Mesenteric fat pad (tissue), 1 donor: Measurements from ENCODE around the gene KIF18A. TPM values are rescaled to one million over a fixed set of nuclear protein-coding genes. Genes with fewer than 3 reads are reported as not detected.
"Not testable (repeated sequence)": the region's sequence is repeated elsewhere in the genome, so short reads cannot be mapped to it uniquely, and the experiment has no call there.

ENCODE experiments used
- DNase-seq: peaks from one replicate; pipeline ENCODE4 v3.0.0-alpha.2; 2020; ENCODE audit warnings: low spot score
- long read RNA-seq: library from polyadenylated mRNA; unstranded; transcript quantifications from one replicate; pipeline ENCODE4 v2.0.0, GENCODE V29; 2020
- total RNA-seq: library from RNA; stranded (reverse); fragmentation: NEBNext Ultra II Directional; extraction: Animal tissue kit (Norgen Biotek cat#: 25700); gene quantifications from one replicate; pipeline ENCODE4 v1.2.1, GENCODE V29; 2021
- donor health status: DM: yes; HTN: yes; CAD: no.

The KIF18A gene
- total RNA-seq = 0.32 TPM
- long read RNA-seq = 0 reads

DNA sequence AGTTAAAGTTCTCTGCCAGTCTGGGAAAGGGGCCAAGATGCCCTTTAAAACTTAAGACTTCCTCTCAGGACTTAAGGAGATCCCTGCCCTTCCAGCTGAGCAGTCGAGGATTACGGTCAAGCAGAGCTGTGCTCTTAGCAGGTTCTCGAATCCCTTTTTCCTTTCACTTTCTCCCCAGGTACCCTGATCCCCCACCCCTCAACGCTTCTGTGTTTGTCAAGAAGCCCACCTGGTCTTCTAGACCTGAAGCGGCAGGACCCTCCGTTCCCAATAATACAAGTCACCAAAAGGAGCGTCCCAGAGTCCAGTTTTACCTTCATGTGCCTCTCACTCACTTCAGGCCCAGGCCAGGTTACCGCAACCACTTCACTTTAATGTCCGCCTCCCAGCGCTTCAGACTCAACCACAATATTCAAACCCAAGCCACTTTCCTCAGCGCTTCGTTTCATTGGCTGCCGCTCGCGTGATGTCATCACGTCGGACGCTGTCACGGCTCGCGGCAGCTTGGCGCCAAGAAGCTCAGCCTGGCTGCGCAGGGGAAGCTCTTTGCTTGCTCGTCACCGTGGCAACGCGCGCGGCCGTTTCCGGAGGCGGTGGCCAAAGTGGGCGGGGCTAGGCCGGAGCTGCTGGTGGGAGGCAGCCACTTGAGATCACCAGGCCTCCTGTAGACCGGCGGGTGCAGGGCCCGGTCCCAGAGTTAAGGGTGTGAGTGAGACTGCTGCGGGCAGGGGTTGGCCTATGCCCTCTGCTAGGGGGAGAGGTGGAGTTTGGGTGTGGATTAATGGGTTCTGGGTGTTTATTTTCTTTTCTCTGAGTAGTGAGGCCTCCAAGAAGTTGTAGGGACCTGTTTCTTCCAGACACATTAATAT is at the start of gene KIF18A, which contains the start of gene METTL15:
Gene KIF18A (minus strand): TSS at position 407 of the 869 bp plus-strand sequence. CDS start 10,209 bp downstream, outside the sequence.
Gene METTL15 (plus strand): TSS at position 639 of the 869 bp plus-strand sequence. CDS start 4,947 bp downstream, outside the sequence.
- DNase-seq = peak; percentile 100

- DNase-seq = no peak
Measured at GRCh38 chr11:28153586-28153985, 45.6 kb upstream of the KIF18A start.

- DNase-seq = no peak
Measured at GRCh38 chr11:28152743-28153142, 44.8 kb upstream of the KIF18A start.

DNA sequence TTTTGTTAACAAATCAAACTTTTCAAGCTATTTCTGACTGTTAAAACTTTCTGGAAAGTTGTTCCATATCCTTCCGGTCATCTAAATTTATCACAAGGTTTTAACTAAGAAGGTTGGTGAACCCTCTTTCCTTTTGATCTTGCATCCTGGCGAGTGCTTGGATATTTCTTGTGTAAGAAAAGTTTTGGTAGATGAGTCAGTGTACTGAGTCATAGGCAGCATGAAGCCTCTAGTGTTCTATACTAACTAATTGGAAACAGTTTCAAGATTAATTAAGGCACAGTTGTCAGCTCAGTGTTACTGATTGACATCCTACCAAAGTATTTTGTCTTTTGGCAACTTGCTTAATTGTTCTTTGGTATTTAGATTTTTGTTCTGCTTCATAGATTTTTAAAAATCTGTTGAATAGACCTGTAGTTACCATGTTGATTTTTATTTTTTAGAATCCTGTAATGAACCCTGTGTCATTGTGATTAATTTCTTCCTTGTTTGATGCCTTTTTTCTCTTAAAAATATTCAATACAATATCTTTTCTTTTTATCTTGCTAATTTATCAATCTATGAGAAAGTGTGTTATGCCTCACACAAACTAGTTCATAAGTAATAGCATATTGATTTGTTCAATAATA is 38.3 kb upstream of the KIF18A start:
- DNase-seq = no peak

GRCh38 chr11:28144808-28145207 is 36.9 kb upstream of the KIF18A start:
- DNase-seq = no peak

DNA sequence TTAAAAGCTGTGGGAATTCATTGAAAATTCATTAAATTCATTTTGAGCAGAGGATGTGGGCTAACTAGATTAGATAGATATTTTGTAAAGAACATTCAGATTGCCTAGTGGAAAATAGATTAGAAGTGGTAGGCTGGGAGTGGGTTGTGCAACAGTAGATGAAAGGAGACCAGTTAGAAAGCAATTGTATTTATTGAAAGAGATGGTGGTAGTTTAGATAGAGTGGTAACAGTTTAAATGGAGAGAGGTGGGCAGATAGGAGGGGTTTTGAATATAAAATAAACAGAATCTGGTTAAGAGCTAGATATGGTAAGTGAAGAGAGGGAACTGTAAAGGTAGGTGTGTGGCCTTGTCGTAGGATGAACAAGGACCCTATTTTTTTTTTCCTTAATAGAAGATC is 34.8 kb upstream of the KIF18A start:
- no peak for DNase-seq

GRCh38 chr11:28140689-28141455 is 32.9 kb upstream of the KIF18A start:
- DNase-seq = no peak

DNA sequence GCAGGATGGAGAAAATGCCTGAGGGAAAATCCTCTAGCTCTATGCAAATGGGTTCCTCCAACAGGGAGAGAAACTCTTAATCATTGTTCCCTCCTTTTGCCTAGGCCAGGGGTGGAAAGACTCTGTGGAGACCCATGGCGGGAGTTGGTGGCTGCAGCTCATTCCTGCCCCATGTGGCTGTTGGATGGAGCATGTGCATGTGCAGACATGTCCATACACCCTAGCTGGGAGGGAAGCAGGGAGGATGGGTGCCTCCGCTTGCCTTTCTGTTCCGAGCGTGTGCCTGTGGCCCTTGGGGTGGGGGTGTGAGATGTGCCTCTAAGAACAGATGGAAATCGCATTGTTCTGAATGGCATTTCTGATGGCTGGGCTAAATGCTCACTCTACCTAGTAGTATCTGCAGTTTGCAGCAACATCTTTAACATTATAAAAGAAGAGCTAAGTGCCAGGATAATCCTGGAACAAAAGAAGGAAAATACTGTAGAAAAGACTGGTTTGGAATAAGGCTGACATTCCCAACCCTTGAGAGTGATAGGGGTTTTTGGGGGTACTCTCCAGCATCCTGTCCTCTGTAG is 32.0 kb upstream of the KIF18A start:
- DNase-seq = no peak

DNA sequence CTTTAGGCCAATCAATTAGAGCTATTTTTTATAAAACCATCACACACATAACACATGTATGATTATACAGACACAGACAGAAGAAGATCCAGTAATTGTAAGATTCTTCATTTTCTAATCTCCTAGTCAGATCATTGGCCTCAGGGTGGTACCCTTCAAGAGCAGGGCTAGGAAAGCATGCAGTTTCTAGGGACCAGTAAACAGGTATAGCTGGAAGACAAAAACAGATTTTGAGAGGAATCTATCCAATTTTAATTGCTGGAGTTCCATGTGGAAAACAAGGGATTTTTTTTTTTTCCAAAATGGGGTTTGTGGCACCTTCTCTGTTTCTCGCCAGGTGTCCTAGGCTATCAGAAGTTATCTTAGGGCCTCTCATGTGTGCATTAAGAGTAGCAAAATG is 29.9 kb upstream of the KIF18A start:
- DNase-seq = no peak

DNA sequence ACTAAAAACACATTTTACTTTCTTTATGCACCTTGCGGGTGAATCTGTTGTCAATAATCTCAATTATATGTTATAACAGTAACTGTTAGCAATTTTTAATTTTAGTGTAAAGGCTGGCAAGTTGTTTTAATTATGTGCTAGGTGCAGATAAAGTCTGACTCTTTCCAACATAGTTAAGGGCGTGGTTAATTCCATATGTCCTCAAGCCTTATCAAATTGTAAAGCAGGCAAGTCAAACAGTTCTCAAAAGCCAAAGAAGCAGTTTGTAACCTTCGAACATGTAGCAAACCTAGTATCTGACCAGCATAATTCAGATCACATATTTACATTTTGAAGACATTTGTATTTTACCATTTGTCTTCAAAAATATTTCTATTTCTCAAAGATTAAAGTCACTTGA is 29.4 kb upstream of the KIF18A start:
- no peak for DNase-seq

GRCh38 chr11:28136157-28136556 is 28.2 kb upstream of the KIF18A start:
- not testable (repeated sequence) for DNase-seq

- DNase-seq = no peak
Measured at GRCh38 chr11:28133146-28133545, 25.2 kb upstream of the KIF18A start.

DNA sequence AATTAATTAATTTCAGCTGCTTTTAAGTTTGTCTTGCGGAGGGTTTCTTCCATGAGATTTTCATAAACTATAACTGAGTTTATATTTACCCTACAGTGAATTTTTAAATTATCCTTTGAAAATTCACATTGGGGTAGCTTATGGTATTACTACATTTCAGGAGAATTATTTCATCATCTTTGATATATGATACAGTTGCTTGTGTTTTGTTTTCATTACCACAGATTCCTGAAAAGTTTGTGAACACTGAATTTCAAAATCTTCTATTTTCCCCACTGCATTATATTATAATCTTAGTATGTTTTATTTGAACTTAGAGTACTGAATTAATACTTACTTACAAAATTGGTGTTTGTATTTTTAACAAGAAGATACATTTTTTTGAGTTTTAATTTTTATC is 24.6 kb upstream of the KIF18A start:
- no peak for DNase-seq

GRCh38 chr11:28123151-28123581 is 15.2 kb upstream of the KIF18A start:
- no peak for DNase-seq

DNA sequence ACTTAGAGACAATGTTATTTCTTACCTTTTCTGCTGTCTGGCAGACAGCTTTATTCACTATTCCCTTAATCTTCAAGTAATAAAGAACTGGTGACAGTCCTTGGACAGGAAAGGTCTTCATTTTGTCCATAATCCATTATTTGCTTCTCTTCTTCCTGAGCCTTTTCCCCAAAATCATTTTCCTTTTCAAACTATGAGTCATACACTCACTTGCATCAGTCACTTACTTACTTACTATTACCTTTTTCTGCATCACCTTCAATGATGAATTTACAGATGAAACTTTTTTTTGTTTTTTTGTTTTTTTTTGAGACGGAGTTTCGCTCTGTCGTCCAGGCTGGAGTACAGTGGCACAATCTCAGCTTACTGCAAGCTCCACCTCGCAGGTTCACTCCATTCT is 9.8 kb upstream of the KIF18A start:
- no peak for DNase-seq

- DNase-seq = no peak
Measured at GRCh38 chr11:28114731-28115130, 6.8 kb upstream of the KIF18A start.

DNA sequence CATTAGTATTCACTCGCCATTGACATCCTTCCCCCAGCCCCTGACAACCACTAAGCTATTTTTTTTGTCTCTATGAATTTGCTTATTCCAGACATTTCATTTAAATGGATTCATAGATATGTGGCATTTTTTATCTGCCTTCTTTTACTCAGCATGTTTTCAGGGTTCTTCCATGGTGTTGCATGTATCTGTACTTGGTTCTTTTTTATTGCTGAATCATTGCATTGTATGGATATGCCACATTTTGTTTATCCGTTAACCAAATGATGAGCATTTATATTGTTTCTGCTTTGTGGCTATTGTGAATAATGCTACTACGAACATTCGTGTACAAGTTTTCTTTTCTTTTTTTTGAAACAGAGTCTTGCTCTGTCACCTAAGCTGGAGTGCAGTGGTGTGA is 6.2 kb upstream of the KIF18A start:
- no peak for DNase-seq

DNA sequence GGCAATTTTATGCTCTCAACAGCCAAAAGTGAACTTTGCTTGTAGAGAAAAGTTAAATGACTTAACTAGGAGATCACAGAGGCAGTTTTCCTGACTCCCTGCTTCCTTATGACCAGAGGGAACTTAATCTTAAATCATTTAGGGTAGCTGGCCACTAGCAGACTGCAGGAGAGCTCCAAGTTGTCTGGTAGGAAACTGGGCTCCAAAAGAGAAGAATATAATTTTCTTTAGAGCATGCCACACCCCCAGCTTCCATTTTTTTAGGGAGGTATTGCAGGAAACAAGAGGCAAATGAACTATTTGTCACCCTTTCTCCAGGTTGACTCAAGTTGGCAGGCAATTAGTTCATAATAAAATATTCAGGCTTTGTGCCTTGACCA is 2.9 kb upstream of the KIF18A start:
- no peak for DNase-seq

DNA sequence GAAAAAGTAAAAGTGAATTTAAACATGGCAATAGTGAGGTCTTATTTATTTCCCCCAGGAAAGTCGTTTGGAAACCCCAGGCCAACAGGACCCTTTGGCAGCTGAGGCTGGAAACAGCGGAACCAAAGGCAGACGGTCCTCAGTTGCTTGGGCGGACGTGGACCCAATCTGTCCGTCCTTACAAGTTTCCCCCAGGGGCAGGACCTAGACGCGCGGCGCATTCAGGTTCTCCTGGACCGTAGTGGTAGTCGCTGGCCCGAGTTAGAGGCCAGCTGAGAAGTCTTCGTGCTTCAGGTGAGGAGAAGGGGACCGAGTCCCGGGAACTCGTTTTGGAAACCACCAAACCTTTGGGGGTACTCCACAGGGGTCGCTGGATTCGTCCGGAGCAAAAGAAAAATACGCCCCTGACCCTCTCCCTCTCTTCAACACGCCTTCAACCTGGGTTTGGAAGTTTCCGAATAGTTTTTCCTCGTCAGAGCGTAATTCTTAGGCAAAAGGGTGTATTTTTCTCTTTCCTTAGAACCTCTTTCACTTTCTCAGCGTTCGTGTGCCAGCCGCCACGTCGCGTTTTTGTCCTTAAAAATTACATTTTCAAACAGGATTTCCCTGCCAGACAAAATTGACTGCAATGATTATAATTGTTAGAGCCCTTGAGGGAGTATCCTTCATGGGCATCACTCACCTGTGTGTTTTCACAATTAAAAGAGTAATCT is 2.3 kb upstream of the KIF18A start:
- DNase-seq = peak; percentile 91

DNA sequence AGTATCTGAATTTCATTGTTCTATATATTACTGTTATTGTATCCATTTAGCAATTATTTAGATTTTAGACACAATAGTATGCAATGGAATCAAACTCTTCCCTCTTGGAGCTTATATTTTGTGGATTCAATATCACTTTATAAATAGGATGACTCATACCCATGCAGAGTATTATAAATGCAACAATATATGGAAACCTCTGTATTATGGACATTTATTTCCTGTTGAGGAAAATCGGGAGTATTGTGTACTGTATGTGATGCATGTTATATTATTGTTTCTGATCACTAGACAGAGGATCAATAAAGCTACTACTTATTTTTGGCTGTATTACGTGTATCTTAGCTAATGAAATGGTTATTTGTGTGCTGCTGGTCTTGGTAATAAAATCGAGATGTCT is 1.0 kb upstream of the KIF18A start:
- DNase-seq = no peak
